GM15510 (cell line): ENCODE measurements around the gene CD47.

Source experiments
- POLR2A ChIP-seq: IDR thresholded peaks from 3 replicates; pipeline ENCODE4 v1.6.1; 2011; ENCODE audit warnings: borderline replicate concordance; ENCODE audit not compliant: insufficient read length; ENCODE audit errors: extremely low read depth

CD47 gene

GRCh38 chr3:108090701-108091497 is at the start of gene CD47:
CD47 (minus strand) TSS chr3:108091031; CDS start chr3:108090908, 123 bp downstream.
- peak; percentile 89 for TF ChIP-seq POLR2A

- TF ChIP-seq POLR2A, result no peak
Measured at GRCh38 chr3:108137460-108137814, 46.6 kb upstream of the CD47 start.

DNA sequence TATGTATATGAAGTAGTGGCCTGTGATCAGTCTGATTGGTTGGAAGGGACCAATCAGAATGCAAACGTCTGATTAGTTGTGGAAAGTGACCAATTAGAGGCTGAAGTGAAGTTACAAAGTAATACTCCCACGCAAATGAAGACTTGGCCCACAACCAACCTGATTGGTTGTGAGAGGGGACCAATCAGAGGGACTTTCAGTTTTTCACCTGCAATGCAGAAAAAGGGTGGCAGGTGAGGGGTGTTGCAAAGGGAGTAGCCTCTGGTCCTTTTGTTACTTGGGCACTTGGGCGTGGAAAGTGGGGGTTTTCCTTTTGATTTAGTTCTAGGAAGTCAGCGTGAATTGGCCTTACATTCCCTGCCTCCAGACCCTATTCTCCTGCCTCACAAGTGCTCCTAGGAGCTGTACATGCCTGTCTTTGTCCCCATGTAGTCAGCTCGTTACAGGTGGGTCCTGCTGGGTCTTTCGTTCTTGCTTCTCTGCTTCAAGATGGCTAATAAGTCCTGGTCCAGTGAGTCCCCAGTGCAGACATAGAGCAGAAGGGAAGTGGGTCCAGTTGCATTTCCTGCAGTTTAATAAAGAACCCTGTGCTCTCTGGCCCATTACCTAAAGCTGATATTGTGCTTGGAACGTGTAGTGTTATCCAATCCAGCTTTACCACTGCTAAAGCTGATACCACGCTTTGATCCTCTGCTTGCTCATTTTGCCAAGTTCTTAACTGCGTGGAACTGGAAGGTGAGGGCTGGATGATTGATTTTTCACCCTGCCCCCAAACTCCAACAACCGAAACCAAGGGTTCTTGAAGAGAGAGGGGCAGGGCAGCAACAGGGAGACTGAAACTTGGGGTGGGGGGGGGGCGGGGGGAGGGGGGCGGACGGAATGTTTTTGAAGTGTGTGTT is 46.0 kb upstream of the CD47 start:
- no peak for TF ChIP-seq POLR2A

DNA sequence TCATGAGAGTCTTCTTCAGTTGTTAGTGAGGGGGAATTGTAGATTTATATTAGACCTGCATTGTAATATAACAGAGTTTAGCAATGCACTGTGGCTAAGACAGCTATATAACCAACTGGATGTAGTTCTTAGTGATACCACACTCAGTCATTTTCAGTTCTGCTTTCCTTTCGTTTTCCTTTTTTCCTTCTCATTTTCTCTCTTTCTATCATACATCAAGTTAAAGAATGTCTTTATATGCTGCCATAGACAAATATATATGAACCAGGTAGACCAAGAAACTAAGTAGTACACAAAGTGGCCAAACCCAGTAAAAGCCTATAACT is 43.7 kb upstream of the CD47 start:
- no peak for TF ChIP-seq POLR2A

DNA sequence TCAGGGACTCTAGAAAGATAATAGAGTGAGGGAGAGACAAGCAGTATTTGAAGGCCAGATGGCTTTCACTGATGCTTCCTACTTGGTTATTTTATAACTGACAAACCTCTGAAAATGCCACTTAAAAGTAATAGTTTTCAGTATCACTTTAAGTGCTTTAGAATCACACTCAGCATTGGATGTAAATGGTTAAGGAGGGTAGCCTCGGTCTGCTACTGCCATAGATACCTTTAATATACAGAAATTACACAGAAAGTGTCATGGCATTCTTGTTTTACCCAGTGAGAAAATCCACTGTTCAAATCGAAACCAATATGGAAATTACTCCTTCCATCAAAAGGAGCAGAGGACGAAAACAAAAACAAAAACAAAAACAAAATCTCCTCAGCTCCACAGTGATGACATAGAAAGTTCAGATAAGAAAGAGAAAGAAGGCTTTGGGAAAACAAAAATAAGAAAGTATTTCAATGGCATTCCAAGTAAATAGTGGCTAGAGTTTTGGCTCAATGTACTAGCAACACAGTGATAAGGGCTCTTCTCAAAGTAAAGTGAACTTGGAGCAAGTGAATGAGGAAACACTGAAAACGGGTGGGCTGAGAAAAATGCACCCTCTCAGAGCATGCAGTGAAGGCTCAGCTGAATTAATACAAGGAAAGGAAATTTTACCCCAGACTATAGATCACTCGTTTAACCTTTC is 43.2 kb upstream of the CD47 start:
- no peak for TF ChIP-seq POLR2A

DNA sequence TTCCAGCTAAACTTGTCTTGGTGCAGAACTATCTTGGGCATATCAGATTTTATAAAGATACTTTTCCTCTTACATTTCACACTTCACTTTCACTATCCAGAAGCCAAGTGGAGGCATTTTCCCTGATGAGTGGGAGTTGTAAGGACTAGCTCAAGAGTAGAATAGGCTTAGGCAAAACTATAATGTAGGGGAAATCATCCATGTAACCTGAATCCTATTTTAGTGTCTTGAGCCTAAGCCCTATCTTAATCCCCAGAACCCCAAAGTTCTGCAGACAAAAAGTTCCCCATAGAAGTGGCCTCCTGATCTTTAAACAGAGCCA is 42.2 kb upstream of the CD47 start:
- no peak for TF ChIP-seq POLR2A

GRCh38 chr3:108131475-108132134 is 40.8 kb upstream of the CD47 start:
- TF ChIP-seq POLR2A, result no peak

GRCh38 chr3:108130701-108131474 is 40.1 kb upstream of the CD47 start:
- no peak for TF ChIP-seq POLR2A

DNA sequence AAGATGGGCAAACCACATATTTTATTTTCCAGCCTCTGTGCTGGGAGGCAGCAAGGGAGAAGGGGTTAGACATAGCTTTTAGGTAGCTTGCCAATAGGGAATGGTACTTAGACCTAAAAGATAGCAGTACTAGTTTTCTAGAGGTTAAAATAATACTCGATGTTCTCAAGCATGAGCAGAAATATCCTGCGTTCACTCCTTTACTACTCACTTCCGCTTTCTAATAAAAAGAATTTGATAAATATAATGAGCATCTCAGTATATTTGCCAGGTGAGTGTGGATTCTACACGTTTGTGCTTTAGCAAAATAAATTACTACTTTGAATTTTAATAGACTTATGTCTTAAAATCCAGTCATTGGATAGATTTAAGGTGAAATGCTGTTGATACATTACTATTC is 39.4 kb upstream of the CD47 start:
- no peak for TF ChIP-seq POLR2A

DNA sequence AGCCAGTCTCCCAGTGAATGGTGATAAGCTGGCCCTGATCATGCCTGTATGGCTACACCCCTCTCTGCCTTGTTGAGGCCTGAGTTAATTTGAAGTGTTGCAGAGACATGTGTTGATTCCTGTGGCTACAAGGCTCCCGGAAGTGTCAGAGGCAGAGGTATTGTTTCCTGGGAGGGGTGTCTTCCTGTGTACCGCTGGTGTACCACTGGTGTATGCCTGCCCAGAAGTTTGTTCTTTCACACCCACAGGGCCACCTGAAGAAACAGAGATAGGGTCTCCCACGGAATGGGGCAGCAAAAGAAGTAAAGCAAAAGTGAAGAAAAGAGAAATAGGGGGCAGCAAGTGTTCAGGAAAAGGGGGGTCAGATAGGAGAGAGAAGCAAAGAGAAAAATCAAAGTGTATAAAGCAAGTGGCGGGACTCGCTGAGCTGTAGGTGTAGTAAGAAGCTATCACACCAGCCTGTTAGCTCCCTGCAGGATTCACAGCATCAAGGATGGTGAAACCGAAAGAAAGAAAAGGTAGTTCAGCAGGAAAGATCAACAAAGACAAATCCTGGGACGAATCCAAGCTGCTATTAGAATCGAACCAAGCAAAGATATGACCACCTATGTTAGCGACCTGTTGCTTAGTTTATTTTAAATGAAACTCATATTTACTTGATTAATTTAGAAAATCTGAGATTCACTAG is 36.6 kb upstream of the CD47 start:
- TF ChIP-seq POLR2A, result no peak

- no peak for TF ChIP-seq POLR2A
Measured at GRCh38 chr3:108126348-108126747, 35.5 kb upstream of the CD47 start.

- TF ChIP-seq POLR2A, result peak; percentile 61
Measured at GRCh38 chr3:108125550-108126071, 34.8 kb upstream of the CD47 start.

GRCh38 chr3:108125153-108125543 is 34.3 kb upstream of the CD47 start:
- no peak for TF ChIP-seq POLR2A
